RWPE1 (cell line): Measurements from ENCODE around the gene CLINT1.

Source experiments
- CTCF ChIA-PET: fragments of 350-600 bp; sonication (Branson Sonifier 250); formaldehyde crosslinking; extraction: SDS; loops from one replicate; lab custom pipeline; 2021; lab: Yijun Ruan, JAX
- POLR2A ChIA-PET: fragments of 400-600 bp; formaldehyde crosslinking; extraction: SDS; loops from one replicate; lab custom pipeline; 2020; ENCODE audit warnings: antibody characterized with exemption; ENCODE audit not compliant: low non-redundant PET; lab: Yijun Ruan, JAX
- DNase-seq: peaks from one replicate; pipeline ENCODE4 v3.0.0; 2012; ENCODE audit warnings: low spot score
- H3K27ac ChIP-seq: fragments of 450-650 bp; 2 replicates; pipeline ENCODE4 v1.5.1; 2017
- TF ChIP-seq, protein P1 (sequence below): fragments of 450-650 bp; conservative IDR thresholded peaks from 2 replicates; pipeline ENCODE4 v1.5.1; 2017; ENCODE audit warnings: low read depth, mild to moderate bottlenecking

Gene CLINT1

DNA sequence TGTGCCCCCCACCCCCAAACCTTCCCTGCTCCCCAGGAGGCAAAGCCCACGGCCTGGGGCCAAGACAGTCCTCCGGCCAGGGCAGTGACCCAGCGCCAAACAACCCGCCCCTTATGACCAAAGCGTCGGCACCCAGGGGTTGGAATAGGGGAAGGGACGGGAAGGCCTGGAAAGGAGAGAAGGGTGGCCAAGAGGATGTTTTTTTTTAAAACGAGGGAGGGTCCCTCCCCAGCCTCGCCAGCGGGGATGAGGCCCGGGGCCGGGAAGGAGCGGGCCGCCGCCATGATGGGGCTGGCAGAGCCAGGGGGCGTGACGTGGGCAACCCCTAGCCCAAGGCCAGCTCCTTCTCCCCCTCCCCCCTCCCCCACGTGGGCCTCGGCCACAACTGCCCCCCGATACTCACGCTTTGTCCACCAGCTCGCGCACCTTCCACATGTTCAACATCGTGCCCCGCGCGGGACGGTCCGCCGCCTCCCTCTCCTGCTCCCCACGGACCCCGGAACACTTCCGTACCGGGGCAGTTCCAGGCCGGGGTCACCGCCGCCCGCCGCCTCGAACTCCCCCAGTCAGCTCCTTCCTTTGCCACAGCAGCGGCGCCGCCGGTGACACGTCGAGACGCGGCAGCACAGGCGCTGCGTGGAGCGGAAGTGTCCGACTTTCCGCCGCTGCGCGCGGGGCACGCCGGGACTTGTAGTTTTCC lies at the start of gene CLINT1:
Gene CLINT1 (minus strand): TSS at position 619 of the 700 bp plus-strand sequence. CDS start 175 bp downstream, at position 444.
- H3K27ac ChIP-seq = peak within 1 kb of the TSS; percentile 71
- ChIA-PET POLR2A (interaction anchor here (0.6 to 0.7 kb wide), 2 partner anchors 65 to 165 kb away, joined by 4 read pairs; no protein-coding TSS in a partner anchor), CTCF (interaction anchor here (0.6 to 1.0 kb wide), 2 partner anchors 56 to 57 kb away, joined by 4 to 8 read pairs; no protein-coding TSS in a partner anchor)
- peak; percentile 93 for DNase-seq
- TF ChIP-seq, protein P1, sequence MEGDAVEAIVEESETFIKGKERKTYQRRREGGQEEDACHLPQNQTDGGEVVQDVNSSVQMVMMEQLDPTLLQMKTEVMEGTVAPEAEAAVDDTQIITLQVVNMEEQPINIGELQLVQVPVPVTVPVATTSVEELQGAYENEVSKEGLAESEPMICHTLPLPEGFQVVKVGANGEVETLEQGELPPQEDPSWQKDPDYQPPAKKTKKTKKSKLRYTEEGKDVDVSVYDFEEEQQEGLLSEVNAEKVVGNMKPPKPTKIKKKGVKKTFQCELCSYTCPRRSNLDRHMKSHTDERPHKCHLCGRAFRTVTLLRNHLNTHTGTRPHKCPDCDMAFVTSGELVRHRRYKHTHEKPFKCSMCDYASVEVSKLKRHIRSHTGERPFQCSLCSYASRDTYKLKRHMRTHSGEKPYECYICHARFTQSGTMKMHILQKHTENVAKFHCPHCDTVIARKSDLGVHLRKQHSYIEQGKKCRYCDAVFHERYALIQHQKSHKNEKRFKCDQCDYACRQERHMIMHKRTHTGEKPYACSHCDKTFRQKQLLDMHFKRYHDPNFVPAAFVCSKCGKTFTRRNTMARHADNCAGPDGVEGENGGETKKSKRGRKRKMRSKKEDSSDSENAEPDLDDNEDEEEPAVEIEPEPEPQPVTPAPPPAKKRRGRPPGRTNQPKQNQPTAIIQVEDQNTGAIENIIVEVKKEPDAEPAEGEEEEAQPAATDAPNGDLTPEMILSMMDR = no peak

DNA sequence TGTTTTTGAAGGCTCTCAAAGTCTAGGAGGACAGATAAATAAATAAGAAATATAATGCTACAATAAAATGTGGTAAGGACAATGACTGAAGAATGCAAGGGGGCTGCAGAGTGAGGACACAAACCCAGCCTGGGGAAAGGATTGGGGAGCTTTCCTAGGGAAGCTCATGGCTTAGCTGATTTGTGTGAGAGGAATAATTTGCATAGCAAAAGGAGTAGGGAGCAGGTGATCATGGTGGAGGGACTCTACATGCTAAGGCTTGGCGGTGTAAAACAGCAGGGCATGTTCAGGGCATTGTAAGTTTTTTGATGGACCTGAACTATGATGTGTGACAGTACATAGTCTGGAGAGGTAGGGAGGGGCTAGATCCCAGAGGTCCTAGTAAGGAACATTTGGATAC lies 49.5 kb upstream of the CLINT1 start:
- DNase-seq = no peak
- ChIA-PET CTCF (interaction anchor here (0.6 kb wide), 2 partner anchors 227 to 331 kb away, joined by 3 read pairs; no protein-coding TSS in a partner anchor), POLR2A (interaction anchor here (0.6 kb wide), 1 partner anchor 9 kb away, joined by 3 read pairs; no protein-coding TSS in a partner anchor)
- TF ChIP-seq, protein P1 = no peak
- H3K27ac ChIP-seq = no peak overlapping the region

DNA sequence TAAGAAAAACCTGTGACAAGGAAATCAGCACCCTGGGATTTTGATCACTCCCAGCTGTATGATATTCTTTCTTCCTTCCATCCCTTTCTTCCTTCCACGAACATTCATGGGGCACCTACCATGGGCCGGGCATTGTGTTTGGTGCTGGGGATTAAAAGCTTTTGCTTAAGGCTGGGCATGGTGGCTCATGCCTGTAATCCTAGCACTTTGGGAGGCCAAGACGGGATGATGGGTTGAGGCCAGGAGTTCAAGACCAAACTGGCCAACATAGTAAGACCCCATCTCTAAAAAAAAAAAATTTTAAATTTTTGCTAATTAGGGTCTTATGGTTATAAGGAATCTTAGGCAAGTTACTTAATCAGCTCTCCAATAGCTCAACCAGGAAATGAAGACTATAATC lies 48.5 kb upstream of the CLINT1 start:
- TF ChIP-seq, protein P1 = no peak
- ChIA-PET CTCF (no interaction called here), POLR2A (no interaction called here)
- DNase-seq = no peak
- H3K27ac ChIP-seq = no peak overlapping the region

DNA sequence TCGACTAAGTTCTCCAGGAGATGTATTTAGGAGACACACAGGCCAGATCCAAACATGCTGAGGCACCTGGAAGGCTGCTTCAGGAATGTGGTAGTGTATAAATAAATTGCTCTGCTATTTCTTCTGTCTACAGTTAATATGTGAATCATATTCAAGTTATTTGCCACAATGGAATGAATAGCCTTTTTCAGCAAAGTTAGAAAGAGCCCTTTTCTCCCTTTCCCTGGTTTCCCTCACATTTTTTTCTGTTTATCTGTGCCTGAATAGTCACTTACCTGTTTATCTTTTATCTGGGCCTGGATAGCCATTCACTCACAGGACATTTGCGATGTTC lies 44.1 kb upstream of the CLINT1 start:
- no peak for DNase-seq
- CTCF ChIA-PET = interaction anchor here (0.7 to 0.9 kb wide), 2 partner anchors 9 to 72 kb away, joined by 4 read pairs; no protein-coding TSS in a partner anchor
- POLR2A ChIA-PET = no interaction called here
- TF ChIP-seq, protein P1 = no peak
- H3K27ac ChIP-seq = no peak overlapping the region

DNA sequence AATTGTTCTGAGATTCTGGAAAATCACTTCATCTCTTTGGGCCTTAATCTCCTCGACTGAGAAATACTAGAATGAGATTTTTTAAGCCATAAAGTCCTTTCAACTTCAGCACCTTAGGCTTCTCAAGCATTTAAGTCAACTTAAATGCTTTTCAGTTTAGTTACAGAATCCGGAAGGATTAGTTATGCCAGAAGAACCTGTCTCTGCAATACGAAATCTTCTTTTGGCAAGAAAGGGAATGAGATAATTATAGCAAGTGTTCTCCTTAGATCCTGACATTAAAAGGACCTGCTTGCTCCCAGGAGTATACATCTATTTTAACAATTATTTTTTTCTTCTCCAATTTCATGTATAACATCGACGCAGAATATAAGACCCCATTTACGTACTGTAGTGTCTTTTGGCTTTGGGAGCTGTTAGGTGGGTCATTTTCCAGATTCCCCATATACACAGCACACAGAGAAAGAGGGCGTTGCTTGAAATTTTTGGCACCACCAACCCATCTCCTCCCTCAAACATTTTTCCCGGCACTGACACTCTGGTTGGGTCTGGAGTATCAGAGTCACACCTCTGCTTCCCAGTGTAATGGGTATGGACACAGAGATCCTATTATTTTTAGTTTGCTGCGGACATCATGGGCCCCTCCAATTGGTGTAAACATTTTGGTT lies 43.6 kb upstream of the CLINT1 start:
- H3K27ac ChIP-seq = peak overlapping the region; percentile 58
- ChIA-PET CTCF (interaction anchor here (0.9 kb wide), 1 partner anchor 10 kb away, joined by 4 read pairs; no protein-coding TSS in a partner anchor), POLR2A (no interaction called here)
- TF ChIP-seq, protein P1 = no peak
- no peak for DNase-seq

DNA sequence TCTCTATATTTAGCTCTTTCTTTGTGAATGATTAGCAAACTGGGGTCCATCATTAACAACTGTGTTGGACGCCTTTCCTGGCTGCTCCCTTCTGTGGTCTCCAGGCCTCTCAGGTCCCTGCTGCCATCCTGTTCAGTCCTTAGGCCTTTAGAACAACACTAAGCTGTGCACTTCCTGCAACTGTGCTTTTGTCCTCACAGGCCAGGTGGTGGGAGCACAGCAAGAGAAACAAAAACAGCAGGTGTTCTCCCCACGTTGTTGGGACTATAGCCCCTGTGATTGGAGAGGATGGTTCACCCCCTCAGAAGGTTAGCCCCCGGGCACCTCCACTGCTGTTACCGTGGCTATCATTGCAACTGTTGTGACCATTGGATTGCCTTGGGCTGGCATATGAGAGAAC lies 41.7 kb upstream of the CLINT1 start:
- no peak overlapping the region for H3K27ac ChIP-seq
- POLR2A ChIA-PET = no interaction called here
- DNase-seq = no peak
- CTCF ChIA-PET = interaction anchor here (0.7 kb wide), 1 partner anchor 22 kb away, joined by 3 read pairs; no protein-coding TSS in a partner anchor
- TF ChIP-seq, protein P1 = no peak
